Heart left ventricle (tissue), 16 donors: ENCODE data around the gene CSNK1E. TPM values are rescaled to one million over a fixed set of nuclear protein-coding genes. Genes with fewer than 3 reads are reported as not detected.

ENCODE experiments used
- ATAC-seq, 4 donors: fragments of 200-7000 bp; cut with Tn5 transposase; one replicate each; pipeline ENCODE4 v1.9.1; 2020 to 2022; ENCODE audit warnings: moderate library complexity in 4 of 4, mild to moderate bottlenecking in 3 of 4, moderate number of reproducible peaks in 1 of 4
- DNase-seq, 5 donors: peaks; one replicate each; pipeline ENCODE4 v3.0.0-alpha.2; 2020
- H3K27ac ChIP-seq, 12 donors: fragments of 200-600 bp; sonication (generic) in 4 of 12; one replicate each; pipeline versions ENCODE4 v1.5.0 to v1.8.0; 2016 to 2022; ENCODE audit warnings: mild to moderate bottlenecking in 2 of 12
- H3K27me3 ChIP-seq, 9 donors: fragments of 200-600 bp; sonication (generic) in 2 of 9; one replicate each; pipeline versions ENCODE4 v1.5.1 to v1.8.0; 2016 to 2022; ENCODE audit warnings: mild to moderate bottlenecking in 3 of 9
- H3K36me3 ChIP-seq, 9 donors: fragments of 200-600 bp; sonication (generic) in 2 of 9; one replicate each; pipeline versions ENCODE4 v1.5.0 to v1.8.0; 2018 to 2022; ENCODE audit warnings: mild to moderate bottlenecking in 2 of 9
- H3K4me1 ChIP-seq, 12 donors: fragments of 200-600 bp; sonication (generic) in 4 of 12; one replicate each; pipeline versions ENCODE4 v1.5.0 to v1.8.0; 2016 to 2022; ENCODE audit warnings: mild to moderate bottlenecking in 3 of 12
- H3K4me3 ChIP-seq, 12 donors: fragments of 200-600 bp; sonication (generic) in 4 of 12; one replicate each; pipeline versions ENCODE4 v1.5.0 to v1.8.0; 2017 to 2022; ENCODE audit warnings: mild to moderate bottlenecking in 9 of 12, moderate library complexity in 4 of 12
- H3K9me3 ChIP-seq, 12 donors: fragments of 200-600 bp; sonication (generic) in 4 of 12; one replicate each; pipeline versions ENCODE4 v1.5.0 to v1.8.0; 2016 to 2022; ENCODE audit warnings: mild to moderate bottlenecking in 1 of 12
- POLR2A ChIP-seq, 2 donors: fragments of 450-650 bp; IDR thresholded peaks; one replicate each; pipeline ENCODE4 v1.6.1; 2017; ENCODE audit warnings: antibody characterized with exemption in 2 of 2, mild to moderate bottlenecking in 2 of 2, moderate library complexity in 2 of 2
- WGBS, 4 donors: extraction: QIAGEN DNeasy Blood & Tissue Kit in 2 of 4; methylation state at CpG; one replicate each; pipeline versions ENCODE4 v1.1.5 to v1.1.7; 2013 to 2018; 5-methylcytosine and 5-hydroxymethylcytosine counted together
- intact Hi-C, 10 donors: fragments of 100-400 bp; cut with DNase I; formaldehyde crosslinking; loops; one replicate each; pipeline versions ENCODE4 v1.11.1 to v1.14.2; 2022
- polyA plus RNA-seq, 2 donors: library from polyadenylated mRNA; stranded (reverse); fragments of 200-250 nt; gene quantifications; one replicate each; pipeline ENCODE4 v1.2.3, GENCODE V29; 2013
- total RNA-seq, 9 donors: library from RNA; depleted of rRNA in 2 of 9; stranded (reverse); fragments of >200 nt in 2 of 9; fragmentation: NEBNext Ultra II Directional in 3 of 9; extraction: Animal tissue kit (Norgen Biotek cat#: 25700) in 3 of 9; gene quantifications; one replicate each; pipeline versions ENCODE4 v1.1.0 to v1.2.4, GENCODE V29; 2016 to 2023
- TF ChIP-seq, protein P1 (sequence below), 12 donors: fragments of 200-600 bp; sonication (generic) in 4 of 12; IDR thresholded peaks; one replicate each; pipeline versions ENCODE4 v1.5.0 to v1.8.0; 2018 to 2022; ENCODE audit warnings: antibody characterized with exemption in 12 of 12, mild to moderate bottlenecking in 5 of 12
- donor health status: ischemic (EF 13 %, LVEDD 7.1; RV severe dilation, severe dysfunction).
- donor health status: healthy with polysubstance abuse.
- donor health status: DM: no; HTN: yes; CAD: no.
- donor health status: DM: no; HTN: no; CAD: no.
- donor health status: ischemic (EF 25% LVEDD 6.9; RV normal size, moderate dysfunction).
- donor health status: ischemic (EF 25% LVEDD 5.7; RV mildly dilated, moderate dysfunction).
- donor health status: healthy.
- donor health status: DM: yes; HTN: yes; CAD: no.
- donor health status: ischemic (EF 35%, LVEDD 5.7; RV mildly dilated, moderate dysfunction).
- donor health status: nonischemic (EF 11% LVEDD 7.7; RV severe dilation, severe dysfunction).
- donor health status: DM: yes; HTN: yes; CAD: no.
- donor health status: PGD.
- donor health status: ischemic (EF 29% LVEDD 5.4; RV normal size, mild dysfunction).
- donor health status: nonischemic (EF 23%, LVEDD 6.1; RV moderate dilation, normal function).

The CSNK1E gene
- total and polyA plus RNA-seq, 11 donors = 59.7 to 125 (median 72.6) TPM

GRCh38 chr22:38327396-38327795 is 10.2 kb upstream of the CSNK1E start:
- TF ChIP-seq POLR2A (IDR thresholded peaks at IDR 0.05) = no peak
- TF ChIP-seq, protein P1, sequence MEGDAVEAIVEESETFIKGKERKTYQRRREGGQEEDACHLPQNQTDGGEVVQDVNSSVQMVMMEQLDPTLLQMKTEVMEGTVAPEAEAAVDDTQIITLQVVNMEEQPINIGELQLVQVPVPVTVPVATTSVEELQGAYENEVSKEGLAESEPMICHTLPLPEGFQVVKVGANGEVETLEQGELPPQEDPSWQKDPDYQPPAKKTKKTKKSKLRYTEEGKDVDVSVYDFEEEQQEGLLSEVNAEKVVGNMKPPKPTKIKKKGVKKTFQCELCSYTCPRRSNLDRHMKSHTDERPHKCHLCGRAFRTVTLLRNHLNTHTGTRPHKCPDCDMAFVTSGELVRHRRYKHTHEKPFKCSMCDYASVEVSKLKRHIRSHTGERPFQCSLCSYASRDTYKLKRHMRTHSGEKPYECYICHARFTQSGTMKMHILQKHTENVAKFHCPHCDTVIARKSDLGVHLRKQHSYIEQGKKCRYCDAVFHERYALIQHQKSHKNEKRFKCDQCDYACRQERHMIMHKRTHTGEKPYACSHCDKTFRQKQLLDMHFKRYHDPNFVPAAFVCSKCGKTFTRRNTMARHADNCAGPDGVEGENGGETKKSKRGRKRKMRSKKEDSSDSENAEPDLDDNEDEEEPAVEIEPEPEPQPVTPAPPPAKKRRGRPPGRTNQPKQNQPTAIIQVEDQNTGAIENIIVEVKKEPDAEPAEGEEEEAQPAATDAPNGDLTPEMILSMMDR (IDR thresholded peaks at IDR 0.05) = no peak
- no peaks in the 10 kb centered on the region for H3K4me1 ChIP-seq
- no peak overlapping the region for H3K4me3 ChIP-seq
- WGBS, 4 donors = 92 to 97% (median 94%) methylated on average over 7 of the region's 7 CpGs
- DNase-seq (no peak), ATAC-seq (no peak)
- H3K9me3 ChIP-seq = no peaks in the 10 kb centered on the region
- intact Hi-C loops = loop anchor here in 1 of 10 donors (10.0 kb wide), 1 partner anchor 253 kb away; no protein-coding TSS in a partner anchor
- H3K36me3 ChIP-seq = no peaks in the 10 kb centered on the region
- no peak overlapping the region for H3K27ac ChIP-seq
- no peaks in the 10 kb centered on the region for H3K27me3 ChIP-seq

DNA sequence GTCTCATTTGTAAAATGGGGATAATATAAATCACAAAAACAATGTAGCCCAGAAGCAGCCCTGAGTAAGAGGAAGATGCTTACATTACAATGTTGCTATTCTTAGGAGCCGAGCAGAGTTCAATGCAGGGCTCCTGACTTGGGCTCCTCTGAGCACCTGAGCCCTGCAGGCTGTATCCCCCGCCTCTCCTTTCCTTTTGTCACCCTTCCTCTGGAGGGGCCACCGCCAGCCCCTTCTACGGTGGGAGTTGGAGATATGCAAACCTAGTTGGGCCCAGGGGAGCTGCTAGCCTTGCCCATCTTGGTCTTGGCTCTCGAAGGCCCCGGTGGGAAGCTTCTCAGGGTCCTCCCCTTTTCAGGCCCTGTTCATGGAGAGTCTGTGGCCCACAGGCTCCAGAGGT is 8.4 kb upstream of the CSNK1E start:
- H3K27ac ChIP-seq = no peak overlapping the region
- no peaks in the 10 kb centered on the region for H3K27me3 ChIP-seq
- intact Hi-C loops = loop anchor here in 1 of 10 donors (10.0 kb wide), 1 partner anchor 251 kb away; no protein-coding TSS in a partner anchor
- H3K4me3 ChIP-seq = no peak overlapping the region
- no peak for ATAC-seq
- WGBS, 4 donors = 90 to 97% (median 93%) methylated on average over 4 to 6 of the region's 6 CpGs
- no peaks in the 10 kb centered on the region for H3K4me1 ChIP-seq
- no peak for TF ChIP-seq POLR2A (IDR thresholded peaks at IDR 0.05)
- TF ChIP-seq, protein P1 (IDR thresholded peaks at IDR 0.05) = no peak
- H3K9me3 ChIP-seq = no peaks in the 10 kb centered on the region
- H3K36me3 ChIP-seq = no peaks in the 10 kb centered on the region
- DNase-seq = no peak

- Histone ChIP-seq H3K9me3 (no peaks in the 10 kb centered on the region), H3K36me3 (no peaks in the 10 kb centered on the region), H3K4me1 (peaks cover 3 to 21% (median 14%) of the 10 kb centered on the region in 12 donors), H3K4me3 (no peak overlapping the region), H3K27ac (no peak overlapping the region), H3K27me3 (no peaks in the 10 kb centered on the region)
- WGBS, 4 donors = 90 to 94% (median 92%) methylated on average over 11 of the region's 11 CpGs
- DNase-seq (no peak), ATAC-seq (no peak)
- TF ChIP-seq, protein P1 (IDR thresholded peaks at IDR 0.05) = no peak
- TF ChIP-seq POLR2A (IDR thresholded peaks at IDR 0.05) = no peak
- intact Hi-C loops = loop anchor here in 1 of 10 donors (10.0 kb wide), 1 partner anchor 246 kb away; no protein-coding TSS in a partner anchor
Measured at GRCh38 chr22:38320605-38321402, 3.6 kb upstream of the CSNK1E start.
